Naive B cell (primary cell): ENCODE data around the gene RUSF1. TPM values are rescaled to one million over a fixed set of nuclear protein-coding genes. Genes with fewer than 3 reads are reported as not detected.
"Not testable (repeated sequence)": the region's sequence is repeated elsewhere in the genome, so short reads cannot be mapped to it uniquely, and the experiment has no call there.

ENCODE experiments used
- ATAC-seq, 2 donors: fragments of 150-1000 bp; cut with Tn5 transposase; 2 replicates each; pipeline ENCODE4 v1.10.0; 2021; ENCODE audit warnings: low read depth in 2 of 2, mild to moderate bottlenecking in 2 of 2, moderate library complexity in 2 of 2
- DNase-seq: peaks from one replicate; pipeline ENCODE4 v3.0.0; 2022
- H3K27ac Mint-ChIP-seq, 6 donors: one replicate each; pipeline ENCODE4 v1.8.0; 2020 to 2022; ENCODE audit warnings: mild to moderate bottlenecking in 6 of 6, mixed read lengths in 6 of 6, moderate library complexity in 5 of 6, inconsistent platforms in 2 of 6
- H3K27me3 Mint-ChIP-seq, 3 donors: one replicate each; pipeline ENCODE4 v1.8.0; 2021 to 2022; ENCODE audit warnings: mixed read lengths in 3 of 3, mild to moderate bottlenecking in 1 of 3
- H3K36me3 Mint-ChIP-seq, 2 donors: one replicate each; pipeline ENCODE4 v1.8.0; 2020 to 2022; ENCODE audit warnings: mixed read lengths in 2 of 2, inconsistent platforms in 1 of 2, mild to moderate bottlenecking in 1 of 2
- H3K4me1 Mint-ChIP-seq, 3 donors: one replicate each; pipeline ENCODE4 v1.8.0; 2020 to 2022; ENCODE audit warnings: mixed read lengths in 3 of 3, inconsistent platforms in 1 of 3, mild to moderate bottlenecking in 1 of 3, moderate library complexity in 1 of 3
- H3K4me3 Mint-ChIP-seq, 8 donors: one replicate each; pipeline ENCODE4 v1.8.0; 2020 to 2022; ENCODE audit warnings: mild to moderate bottlenecking in 8 of 8, mixed read lengths in 8 of 8, moderate library complexity in 8 of 8, inconsistent platforms in 2 of 8
- H3K9me3 Mint-ChIP-seq, 7 donors: one replicate each; pipeline ENCODE4 v1.8.0; 2020 to 2022; ENCODE audit warnings: mixed read lengths in 7 of 7, mild to moderate bottlenecking in 5 of 7, inconsistent platforms in 2 of 7, moderate library complexity in 1 of 7
- polyA plus RNA-seq, 6 donors: library from polyadenylated mRNA; unstranded; fragments of 300-500 nt; fragmentation: Illumina TruSeq; gene quantifications; one replicate each; pipeline ENCODE4 v1.2.3, GENCODE V29; 2021; ENCODE audit warnings: low read depth in 6 of 6

The RUSF1 gene
- polyA plus RNA-seq, result 10 to 100 TPM; 12.6 to 25.3 (median 21.2) TPM

GRCh38 chr16:31507929-31508705 lies at the start of gene RUSF1:
TSS of gene RUSF1 (minus strand) at chr16:31508391. CDS start at chr16:31508373, 18 bp downstream.
- DNase-seq, result peak; percentile 79
- Mint-ChIP-seq H3K4me3 (peak within 1 kb of the TSS; percentile 89 to 99 (median 95)), H3K27me3 (no peaks in the 10 kb centered on the region), H3K27ac (peak within 1 kb of the TSS; percentile 88 to 97 (median 96)), H3K9me3 (peaks cover 0 to 3% (median 0%) of the 10 kb centered on the region in 7 donors), H3K36me3 (no peaks in the 10 kb centered on the region), H3K4me1 (peaks cover 39 to 67% (median 66%) of the 10 kb centered on the region in 3 donors)
- peak; percentile 85 to 91 for ATAC-seq

GRCh38 chr16:31542763-31543162 lies 34.6 kb upstream of the RUSF1 start:
- H3K36me3 Mint-ChIP-seq, result peaks cover 0 to 23% of the 10 kb centered on the region in 2 donors
- peaks cover 30 to 65% (median 42%) of the 10 kb centered on the region in 3 donors for H3K27me3 Mint-ChIP-seq
- peaks cover 11 to 45% (median 26%) of the 10 kb centered on the region in 7 donors for H3K9me3 Mint-ChIP-seq
- H3K27ac Mint-ChIP-seq, result no peak overlapping the region
- H3K4me1 Mint-ChIP-seq, result peaks cover 0 to 2% (median 2%) of the 10 kb centered on the region in 3 donors
- no peak overlapping the region for H3K4me3 Mint-ChIP-seq
- no peak for DNase-seq
- no peak for ATAC-seq

- ATAC-seq, DNase-seq, H3K27ac Mint-ChIP-seq, H3K4me3 Mint-ChIP-seq, H3K4me1 Mint-ChIP-seq: not testable (repeated sequence)
- Mint-ChIP-seq H3K27me3 (peaks cover 38 to 65% (median 49%) of the 10 kb centered on the region in 3 donors), H3K36me3 (peaks cover 0 to 23% of the 10 kb centered on the region in 2 donors), H3K9me3 (peaks cover 11 to 45% (median 29%) of the 10 kb centered on the region in 7 donors)
Measured at GRCh38 chr16:31539762-31540161, 31.6 kb upstream of the RUSF1 start.

- Mint-ChIP-seq H3K4me3 (peak overlapping the region in 4 of 8 donors; percentile 45 to 80 (median 54)), H3K9me3 (peaks cover 11 to 38% (median 26%) of the 10 kb centered on the region in 7 donors), H3K36me3 (peaks cover 0 to 23% of the 10 kb centered on the region in 2 donors), H3K27me3 (peaks cover 44 to 56% (median 49%) of the 10 kb centered on the region in 3 donors)
- not testable (repeated sequence) for H3K27ac Mint-ChIP-seq, ATAC-seq, H3K4me1 Mint-ChIP-seq, DNase-seq
Measured at GRCh38 chr16:31538243-31538598, 30.0 kb upstream of the RUSF1 start.

- H3K4me3 Mint-ChIP-seq, result peak overlapping the region in 7 of 8 donors; percentile 42 to 90 (median 76)
- DNase-seq (no peak), ATAC-seq (no peak)
- H3K9me3 Mint-ChIP-seq, result peaks cover 11 to 34% (median 23%) of the 10 kb centered on the region in 7 donors
- no peak overlapping the region for H3K27ac Mint-ChIP-seq
- peaks cover 44 to 55% (median 49%) of the 10 kb centered on the region in 3 donors for H3K27me3 Mint-ChIP-seq
- peaks cover 0 to 6% (median 3%) of the 10 kb centered on the region in 3 donors for H3K4me1 Mint-ChIP-seq
- peaks cover 0 to 22% of the 10 kb centered on the region in 2 donors for H3K36me3 Mint-ChIP-seq
Measured at GRCh38 chr16:31537362-31538242, 29.4 kb upstream of the RUSF1 start.

GRCh38 chr16:31536804-31537361 lies 28.7 kb upstream of the RUSF1 start:
- DNase-seq (no peak), ATAC-seq (no peak)
- Mint-ChIP-seq H3K9me3 (peaks cover 8 to 27% (median 17%) of the 10 kb centered on the region in 7 donors), H3K27ac (no peak overlapping the region), H3K4me3 (no peak overlapping the region), H3K4me1 (peaks cover 0 to 6% (median 3%) of the 10 kb centered on the region in 3 donors), H3K27me3 (peaks cover 41 to 49% (median 48%) of the 10 kb centered on the region in 3 donors), H3K36me3 (peaks cover 0 to 16% of the 10 kb centered on the region in 2 donors)

- no peak overlapping the region for H3K4me3 Mint-ChIP-seq
- DNase-seq, result no peak
- peaks cover 0 to 6% (median 3%) of the 10 kb centered on the region in 3 donors for H3K4me1 Mint-ChIP-seq
- H3K27me3 Mint-ChIP-seq, result peaks cover 40 to 42% (median 41%) of the 10 kb centered on the region in 3 donors
- no peak for ATAC-seq
- H3K36me3 Mint-ChIP-seq, result peaks cover 0 to 16% of the 10 kb centered on the region in 2 donors
- H3K9me3 Mint-ChIP-seq, result peaks cover 4 to 19% (median 17%) of the 10 kb centered on the region in 7 donors
- no peak overlapping the region for H3K27ac Mint-ChIP-seq
Measured at GRCh38 chr16:31535737-31536136, 27.5 kb upstream of the RUSF1 start.

- Mint-ChIP-seq H3K9me3 (peaks cover 0 to 2% (median 0%) of the 10 kb centered on the region in 7 donors), H3K27me3 (peaks cover 26 to 30% (median 28%) of the 10 kb centered on the region in 3 donors), H3K27ac (no peak overlapping the region), H3K4me3 (no peak overlapping the region), H3K4me1 (peaks cover 13 to 22% (median 18%) of the 10 kb centered on the region in 3 donors), H3K36me3 (no peaks in the 10 kb centered on the region)
- ATAC-seq (no peak), DNase-seq (no peak)
Measured at GRCh38 chr16:31532896-31533295, 24.7 kb upstream of the RUSF1 start.

- ATAC-seq (no peak), DNase-seq (no peak)
- H3K4me1 Mint-ChIP-seq, result peaks cover 16 to 23% (median 18%) of the 10 kb centered on the region in 3 donors
- no peaks in the 10 kb centered on the region for H3K36me3 Mint-ChIP-seq
- H3K27ac Mint-ChIP-seq, result no peak overlapping the region
- H3K4me3 Mint-ChIP-seq, result no peak overlapping the region
- peaks cover 0 to 2% (median 0%) of the 10 kb centered on the region in 7 donors for H3K9me3 Mint-ChIP-seq
- H3K27me3 Mint-ChIP-seq, result peaks cover 25 to 32% (median 27%) of the 10 kb centered on the region in 3 donors
Measured at GRCh38 chr16:31532120-31532519, 23.9 kb upstream of the RUSF1 start.

- no peak for ATAC-seq
- Mint-ChIP-seq H3K27me3 (peaks cover 25 to 38% (median 26%) of the 10 kb centered on the region in 3 donors), H3K9me3 (no peaks in the 10 kb centered on the region), H3K4me1 (peaks cover 16 to 23% (median 18%) of the 10 kb centered on the region in 3 donors), H3K36me3 (no peaks in the 10 kb centered on the region), H3K4me3 (no peak overlapping the region), H3K27ac (no peak overlapping the region)
- no peak for DNase-seq
Measured at GRCh38 chr16:31531096-31531495, 22.9 kb upstream of the RUSF1 start.

- Mint-ChIP-seq H3K27me3 (peaks cover 19 to 34% (median 19%) of the 10 kb centered on the region in 3 donors), H3K27ac (no peak overlapping the region), H3K36me3 (no peaks in the 10 kb centered on the region), H3K9me3 (no peaks in the 10 kb centered on the region), H3K4me1 (peaks cover 16 to 23% (median 18%) of the 10 kb centered on the region in 3 donors), H3K4me3 (peak overlapping the region in 4 of 8 donors; percentile 59 to 84 (median 74))
- ATAC-seq, result no peak
- DNase-seq, result no peak
Measured at GRCh38 chr16:31530405-31530804, 22.2 kb upstream of the RUSF1 start.

GRCh38 chr16:31529937-31530312 lies 21.7 kb upstream of the RUSF1 start:
- Mint-ChIP-seq H3K9me3 (no peaks in the 10 kb centered on the region), H3K4me1 (peaks cover 16 to 23% (median 18%) of the 10 kb centered on the region in 3 donors), H3K36me3 (no peaks in the 10 kb centered on the region), H3K27me3 (peaks cover 18 to 35% (median 19%) of the 10 kb centered on the region in 3 donors), H3K4me3 (peak overlapping the region in 6 of 8 donors; percentile 17 to 89 (median 74)), H3K27ac (no peak overlapping the region)
- no peak for ATAC-seq
- no peak for DNase-seq
